ENCODE results near the gene ZNF548. TPM values are rescaled to one million over a fixed set of nuclear protein-coding genes. Genes with fewer than 3 reads are reported as not detected.

ZNF548 gene
- total RNA-seq, 1 donor from 2014 or later, result 26.1 TPM

DNA sequence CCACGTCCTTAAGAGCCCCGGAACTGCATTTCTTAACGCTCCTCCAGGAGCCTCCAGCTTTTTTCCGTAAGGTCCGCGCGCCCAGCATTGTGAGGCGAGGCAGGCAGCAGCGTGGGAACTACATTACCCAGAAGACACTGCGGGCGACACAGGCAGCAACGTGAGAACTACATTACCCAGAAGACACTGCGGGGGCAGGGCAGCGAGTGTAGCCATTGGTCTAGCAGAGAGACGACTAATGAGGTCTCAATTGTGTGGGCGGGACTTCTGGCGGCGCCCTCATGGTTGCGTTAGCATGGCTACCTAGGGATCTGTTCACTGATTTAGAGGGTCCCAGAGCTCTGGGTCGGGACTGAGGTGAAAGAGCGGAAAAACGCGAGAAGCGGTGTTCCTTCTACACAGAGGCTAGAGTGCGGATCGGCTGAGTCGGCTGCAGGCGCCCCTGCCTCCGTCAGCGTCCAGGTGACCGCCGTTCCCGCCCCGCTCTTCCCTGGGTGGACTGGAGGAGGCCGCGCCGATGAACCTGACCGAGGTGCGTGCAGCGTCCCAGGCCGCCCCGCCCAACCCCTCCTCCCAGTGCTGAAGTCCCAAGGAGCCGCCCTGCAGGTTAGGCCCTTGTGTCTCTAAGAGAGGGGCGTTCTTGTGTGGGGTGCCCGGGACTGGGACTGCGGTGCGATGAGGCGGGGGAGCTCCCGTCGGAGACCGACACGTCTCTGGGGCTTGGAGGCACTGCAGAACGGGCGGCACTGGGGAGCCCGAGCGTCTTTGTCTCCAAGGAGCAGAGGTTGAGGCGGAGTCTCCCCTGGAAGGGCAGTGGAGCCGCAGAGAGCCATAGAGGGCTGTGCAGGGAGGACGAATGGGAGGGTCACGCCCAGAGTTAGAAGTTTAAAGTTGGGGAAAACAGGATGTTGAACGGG lies 45.7 kb downstream of the ZNF548 start, which contains the start of gene ZNF749:
Gene ZNF749, plus strand, starts transcription at position 264 of the 917 bp plus-strand sequence. Its CDS starts 254 bp downstream, at position 518.
- Mint-ChIP-seq H3K36me3 (ENCODE audit: low read depth, unreplicated experiment) (peaks cover 42% of the 10 kb centered on the region), H3K9me3 (ENCODE audit: unreplicated experiment) (no peaks in the 10 kb centered on the region), H3K27me3 (ENCODE audit: unreplicated experiment) (peaks cover 17% of the 10 kb centered on the region), H3K4me1 (ENCODE audit: unreplicated experiment) (peaks cover 32% of the 10 kb centered on the region), H3K4me3 (ENCODE audit: unreplicated experiment) (peak within 1 kb of the TSS; percentile 98), H3K27ac (ENCODE audit: unreplicated experiment) (peak within 1 kb of the TSS; percentile 93)
- DNase-seq (ENCODE audit: low spot score), result peak; percentile 94
- TF ChIP-seq, protein P1, sequence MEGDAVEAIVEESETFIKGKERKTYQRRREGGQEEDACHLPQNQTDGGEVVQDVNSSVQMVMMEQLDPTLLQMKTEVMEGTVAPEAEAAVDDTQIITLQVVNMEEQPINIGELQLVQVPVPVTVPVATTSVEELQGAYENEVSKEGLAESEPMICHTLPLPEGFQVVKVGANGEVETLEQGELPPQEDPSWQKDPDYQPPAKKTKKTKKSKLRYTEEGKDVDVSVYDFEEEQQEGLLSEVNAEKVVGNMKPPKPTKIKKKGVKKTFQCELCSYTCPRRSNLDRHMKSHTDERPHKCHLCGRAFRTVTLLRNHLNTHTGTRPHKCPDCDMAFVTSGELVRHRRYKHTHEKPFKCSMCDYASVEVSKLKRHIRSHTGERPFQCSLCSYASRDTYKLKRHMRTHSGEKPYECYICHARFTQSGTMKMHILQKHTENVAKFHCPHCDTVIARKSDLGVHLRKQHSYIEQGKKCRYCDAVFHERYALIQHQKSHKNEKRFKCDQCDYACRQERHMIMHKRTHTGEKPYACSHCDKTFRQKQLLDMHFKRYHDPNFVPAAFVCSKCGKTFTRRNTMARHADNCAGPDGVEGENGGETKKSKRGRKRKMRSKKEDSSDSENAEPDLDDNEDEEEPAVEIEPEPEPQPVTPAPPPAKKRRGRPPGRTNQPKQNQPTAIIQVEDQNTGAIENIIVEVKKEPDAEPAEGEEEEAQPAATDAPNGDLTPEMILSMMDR (IDR thresholded peaks at IDR 0.05; ENCODE audit: unreplicated experiment), result no peak

DNA sequence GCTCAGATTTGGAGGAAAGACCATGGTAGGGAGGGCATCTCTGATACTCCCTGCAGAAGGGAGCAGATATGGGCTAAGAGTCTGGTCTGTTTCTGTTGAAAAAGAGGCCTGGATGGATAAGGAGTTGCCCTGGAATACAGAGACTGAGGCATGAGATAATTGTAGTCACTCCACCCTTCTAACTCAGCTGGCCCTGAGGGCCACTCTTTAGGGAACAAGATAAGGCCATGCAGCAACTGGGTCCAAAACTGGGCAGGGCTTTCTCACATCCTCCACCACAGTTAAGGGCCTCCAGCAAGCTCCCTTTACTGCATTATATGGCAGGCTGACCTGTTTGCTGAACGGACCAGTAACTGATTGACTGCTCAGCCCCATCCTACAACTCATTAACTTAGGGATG lies 46.8 kb downstream of the ZNF548 start:
- H3K9me3 Mint-ChIP-seq (ENCODE audit: unreplicated experiment), result no peaks in the 10 kb centered on the region
- TF ChIP-seq, protein P1 (IDR thresholded peaks at IDR 0.05; ENCODE audit: unreplicated experiment), result no peak
- peak overlapping the region; percentile 98 for H3K4me3 Mint-ChIP-seq (ENCODE audit: unreplicated experiment)
- no peak for DNase-seq (ENCODE audit: low spot score)
- H3K36me3 Mint-ChIP-seq (ENCODE audit: low read depth, unreplicated experiment), result peaks cover 47% of the 10 kb centered on the region
- H3K27me3 Mint-ChIP-seq (ENCODE audit: unreplicated experiment), result peaks cover 17% of the 10 kb centered on the region
- peaks cover 40% of the 10 kb centered on the region for H3K4me1 Mint-ChIP-seq (ENCODE audit: unreplicated experiment)
- peak overlapping the region; percentile 77 for H3K27ac Mint-ChIP-seq (ENCODE audit: unreplicated experiment)

DNA sequence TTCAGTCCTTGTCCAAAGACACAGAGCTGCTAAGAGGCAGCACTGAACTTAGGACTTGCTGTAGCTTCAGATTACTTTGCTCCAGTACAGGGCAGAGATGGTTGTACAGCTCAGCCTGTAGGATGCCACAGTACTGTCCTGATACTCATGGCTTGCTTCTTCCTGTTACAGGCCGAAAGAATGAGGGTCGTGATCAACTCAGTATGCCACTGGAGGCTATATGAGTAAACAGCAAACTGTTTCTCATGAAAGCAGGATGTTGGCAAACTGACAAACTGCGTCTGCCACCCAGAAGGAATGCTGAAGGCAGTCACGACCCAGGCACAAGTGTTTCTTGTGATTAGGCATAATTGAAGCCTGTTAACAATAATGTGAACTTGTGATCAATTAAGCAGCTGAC lies 48.3 kb downstream of the ZNF548 start:
- no peak overlapping the region for H3K4me3 Mint-ChIP-seq (ENCODE audit: unreplicated experiment)
- peaks cover 55% of the 10 kb centered on the region for H3K4me1 Mint-ChIP-seq (ENCODE audit: unreplicated experiment)
- TF ChIP-seq, protein P1 (IDR thresholded peaks at IDR 0.05; ENCODE audit: unreplicated experiment), result no peak
- H3K9me3 Mint-ChIP-seq (ENCODE audit: unreplicated experiment), result no peaks in the 10 kb centered on the region
- H3K27me3 Mint-ChIP-seq (ENCODE audit: unreplicated experiment), result peaks cover 18% of the 10 kb centered on the region
- H3K27ac Mint-ChIP-seq (ENCODE audit: unreplicated experiment), result no peak overlapping the region
- H3K36me3 Mint-ChIP-seq (ENCODE audit: low read depth, unreplicated experiment), result peaks cover 42% of the 10 kb centered on the region
- no peak for DNase-seq (ENCODE audit: low spot score)

DNA sequence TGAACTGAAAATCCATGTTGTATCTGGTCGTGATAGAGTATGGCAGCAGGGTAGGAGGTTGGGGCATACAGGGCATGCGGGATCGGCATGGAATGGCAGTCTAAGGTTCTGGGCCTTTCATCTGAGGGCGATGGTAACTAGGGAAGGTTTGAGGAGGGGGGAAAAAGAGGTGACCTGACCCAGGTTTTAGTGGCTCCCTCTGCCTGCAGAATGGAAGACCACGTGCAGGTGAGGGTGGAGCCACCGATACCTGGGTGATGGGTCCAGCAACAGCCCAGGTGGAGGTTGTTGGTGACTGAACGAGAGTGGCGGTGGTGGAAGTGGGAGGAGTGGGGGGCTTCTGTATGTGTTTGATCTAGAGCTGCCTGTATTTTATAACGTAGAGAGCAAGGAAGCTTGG lies 49.3 kb downstream of the ZNF548 start:
- H3K27me3 Mint-ChIP-seq (ENCODE audit: unreplicated experiment), result peaks cover 17% of the 10 kb centered on the region
- TF ChIP-seq, protein P1 (IDR thresholded peaks at IDR 0.05; ENCODE audit: unreplicated experiment), result no peak
- peaks cover 59% of the 10 kb centered on the region for H3K4me1 Mint-ChIP-seq (ENCODE audit: unreplicated experiment)
- DNase-seq (ENCODE audit: low spot score), result no peak
- peaks cover 51% of the 10 kb centered on the region for H3K36me3 Mint-ChIP-seq (ENCODE audit: low read depth, unreplicated experiment)
- H3K4me3 Mint-ChIP-seq (ENCODE audit: unreplicated experiment), result peak overlapping the region; percentile 66
- no peaks in the 10 kb centered on the region for H3K9me3 Mint-ChIP-seq (ENCODE audit: unreplicated experiment)
- H3K27ac Mint-ChIP-seq (ENCODE audit: unreplicated experiment), result peak overlapping the region; percentile 2
